Caco-2 (cell line): ENCODE measurements around the gene MISP. TPM values are rescaled to one million over a fixed set of nuclear protein-coding genes. Genes with fewer than 3 reads are reported as not detected.

Experiments
- BruUV-seq: library from RNA; stranded (reverse); fragments of 400-500 nt; replicated peaks from 2 replicates; lab custom pipeline; 2021; lab: Mats Ljungman, UMichigan
- CTCF ChIA-PET: fragments of 300-600 bp; sonication (Branson Sonifier 250); formaldehyde crosslinking; loops from one replicate; lab custom pipeline; 2022; ENCODE audit warnings: antibody characterized with exemption; lab: Charles Lee
- POLR2A ChIA-PET: fragments of 300-600 bp; sonication (Branson Sonifier 250); formaldehyde crosslinking; loops from one replicate; lab custom pipeline; 2022; ENCODE audit warnings: antibody characterized with exemption; lab: Charles Lee
- DNase-seq, 2 experiments: peaks; one replicate each; pipeline versions ENCODE4 v3.0.0 to v3.0.0-alpha.2; 2020 to 2022
- H3K27me3 ChIP-seq: replicated peaks from 2 replicates; pipeline ENCODE4 v1.6.0; 2011; ENCODE audit warnings: low read length; ENCODE audit not compliant: control insufficient read depth, insufficient read depth
- H3K36me3 ChIP-seq: 2 replicates; pipeline ENCODE4 v1.5.1; 2011; ENCODE audit warnings: low read length; ENCODE audit not compliant: control insufficient read depth, insufficient read depth
- H3K4me1 ChIP-seq: fragments of 250-450 bp; sonication (Bioruptor Pico); 2 replicates; pipeline ENCODE4 v1.5.1; 2020; ENCODE audit warnings: mild to moderate bottlenecking
- H3K4me3 ChIP-seq: 2 replicates; pipeline ENCODE4 v1.5.1; 2011; ENCODE audit warnings: low read depth, mild to moderate bottlenecking, control low read depth, low read length
- H3K9me3 ChIP-seq: fragments of 250-450 bp; sonication (Bioruptor Pico); 2 replicates; pipeline ENCODE4 v1.5.1; 2020; ENCODE audit warnings: mild to moderate bottlenecking, moderate library complexity
- H3K27ac Mint-ChIP-seq: one replicate; pipeline ENCODE4 v1.8.0; 2022; ENCODE audit warnings: mixed read lengths; ENCODE audit not compliant: unreplicated experiment
- H3K27me3 Mint-ChIP-seq: one replicate; pipeline ENCODE4 v1.8.0; 2022; ENCODE audit warnings: mixed read lengths; ENCODE audit not compliant: insufficient read depth, unreplicated experiment
- H3K36me3 Mint-ChIP-seq: one replicate; pipeline ENCODE4 v1.8.0; 2022; ENCODE audit warnings: mild to moderate bottlenecking, mixed read lengths; ENCODE audit not compliant: insufficient read depth, unreplicated experiment
- H3K4me1 Mint-ChIP-seq: one replicate; pipeline ENCODE4 v1.8.0; 2022; ENCODE audit warnings: low read depth, mixed read lengths; ENCODE audit not compliant: unreplicated experiment
- H3K4me3 Mint-ChIP-seq: one replicate; pipeline ENCODE4 v1.8.0; 2022; ENCODE audit warnings: mild to moderate bottlenecking, moderate library complexity, mixed read lengths; ENCODE audit not compliant: unreplicated experiment
- H3K9me3 Mint-ChIP-seq: one replicate; pipeline ENCODE4 v1.8.0; 2022; ENCODE audit warnings: mixed read lengths; ENCODE audit not compliant: unreplicated experiment
- intact Hi-C: fragments of 100-400 bp; cut with micrococcal nuclease; formaldehyde crosslinking; loops from one replicate; pipeline ENCODE4 v1.10.0; 2022; ENCODE audit not compliant: unreplicated experiment
- total RNA-seq: library from RNA; stranded (reverse); gene quantifications from 2 replicates; pipeline ENCODE4 v1.2.3, GENCODE V29; 2022
- TF ChIP-seq, protein P1 (sequence below), 2 experiments: fragments of 200-600 bp in 1 of 2; IDR thresholded peaks; 1 replicate in 1 of 2; 2 replicates in 1 of 2; pipeline versions ENCODE4 v1.5.1 to v1.8.0; 2011 to 2022; ENCODE audit warnings: antibody characterized with exemption in 1 of 2, control low read depth in 1 of 2, inconsistent platforms in 1 of 2, low read depth in 1 of 2, low read length in 1 of 2, mild to moderate bottlenecking in 1 of 2, moderate library complexity in 1 of 2; ENCODE audit not compliant: insufficient read depth in 1 of 2, severe bottlenecking in 1 of 2, unreplicated experiment in 1 of 2

MISP gene
- total RNA-seq, 1 experiment from 2014 or later, result 27.8 TPM

DNA sequence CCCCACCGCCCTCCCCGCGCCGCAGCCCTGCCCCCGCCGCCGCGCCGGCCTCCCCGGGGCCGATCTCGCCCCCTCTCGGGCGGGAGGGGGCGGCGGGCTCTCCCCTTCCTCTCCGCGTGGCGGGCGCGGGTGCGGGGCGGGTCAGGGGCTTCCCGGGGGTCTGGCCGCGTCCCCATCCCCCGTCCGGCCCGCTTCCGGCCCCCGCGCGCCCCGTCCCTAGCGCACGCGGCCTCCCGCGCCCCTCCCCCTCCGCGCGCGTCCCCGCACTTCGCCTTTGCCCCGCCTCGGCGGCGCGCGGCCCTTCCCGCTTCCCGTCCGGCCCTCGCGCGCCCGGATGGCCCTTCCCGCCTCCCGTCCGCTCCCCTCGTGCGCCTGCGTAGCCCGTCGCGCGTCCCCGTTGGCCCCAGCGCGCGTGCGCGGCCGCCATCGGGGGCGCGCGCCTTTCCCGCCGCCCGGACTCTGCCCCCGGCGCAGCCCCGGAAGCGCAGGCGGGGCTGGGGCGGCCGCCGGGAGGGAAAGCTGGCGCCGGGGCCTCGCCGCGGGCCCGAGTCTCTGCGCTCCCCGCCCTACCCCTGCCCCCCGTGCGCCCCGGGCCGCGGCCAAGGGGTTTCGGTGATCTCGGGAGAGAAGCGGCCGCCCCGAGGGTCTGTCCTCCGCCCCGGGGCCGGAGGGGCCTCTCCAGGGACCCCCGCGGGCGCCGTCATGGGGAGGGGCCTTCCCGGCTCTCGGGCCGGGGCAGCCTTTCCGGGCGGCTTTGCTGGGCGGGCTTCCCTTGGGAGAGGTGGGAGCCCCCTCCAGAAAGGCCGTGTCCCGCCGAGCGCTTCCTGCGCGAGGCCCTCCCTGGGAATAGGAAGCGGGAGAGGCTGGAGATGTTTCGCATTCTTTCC is 46.9 kb downstream of the MISP start:
- DNase-seq, result peak; percentile 90 to 94
- no peaks in the 10 kb centered on the region for H3K9me3 Mint-ChIP-seq
- no peaks in the 10 kb centered on the region for H3K27me3 Mint-ChIP-seq
- BruUV-seq, result no TSS peak
- peak overlapping the region; percentile 90 for H3K4me3 Mint-ChIP-seq
- ChIA-PET CTCF (no interaction called here), POLR2A (interaction anchor here (0.5 to 1.0 kb wide), 2 partner anchors 46 to 271 kb away, joined by 3 to 6 read pairs; no protein-coding TSS in a partner anchor)
- intact Hi-C loops, result no loop called here
- peaks cover 17% of the 10 kb centered on the region for H3K4me1 Mint-ChIP-seq
- H3K36me3 Mint-ChIP-seq, result peaks cover 79% of the 10 kb centered on the region
- H3K9me3 ChIP-seq, result no peaks in the 10 kb centered on the region
- H3K4me1 ChIP-seq, result peaks cover 32% of the 10 kb centered on the region
- no peaks in the 10 kb centered on the region for H3K27me3 ChIP-seq
- H3K36me3 ChIP-seq, result peaks cover 10% of the 10 kb centered on the region
- TF ChIP-seq, protein P1, sequence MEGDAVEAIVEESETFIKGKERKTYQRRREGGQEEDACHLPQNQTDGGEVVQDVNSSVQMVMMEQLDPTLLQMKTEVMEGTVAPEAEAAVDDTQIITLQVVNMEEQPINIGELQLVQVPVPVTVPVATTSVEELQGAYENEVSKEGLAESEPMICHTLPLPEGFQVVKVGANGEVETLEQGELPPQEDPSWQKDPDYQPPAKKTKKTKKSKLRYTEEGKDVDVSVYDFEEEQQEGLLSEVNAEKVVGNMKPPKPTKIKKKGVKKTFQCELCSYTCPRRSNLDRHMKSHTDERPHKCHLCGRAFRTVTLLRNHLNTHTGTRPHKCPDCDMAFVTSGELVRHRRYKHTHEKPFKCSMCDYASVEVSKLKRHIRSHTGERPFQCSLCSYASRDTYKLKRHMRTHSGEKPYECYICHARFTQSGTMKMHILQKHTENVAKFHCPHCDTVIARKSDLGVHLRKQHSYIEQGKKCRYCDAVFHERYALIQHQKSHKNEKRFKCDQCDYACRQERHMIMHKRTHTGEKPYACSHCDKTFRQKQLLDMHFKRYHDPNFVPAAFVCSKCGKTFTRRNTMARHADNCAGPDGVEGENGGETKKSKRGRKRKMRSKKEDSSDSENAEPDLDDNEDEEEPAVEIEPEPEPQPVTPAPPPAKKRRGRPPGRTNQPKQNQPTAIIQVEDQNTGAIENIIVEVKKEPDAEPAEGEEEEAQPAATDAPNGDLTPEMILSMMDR (IDR thresholded peaks at IDR 0.05; ENCODE audit: insufficient read depth in 1 of 2, low read depth in 1 of 2, low read length in 1 of 2, severe bottlenecking in 1 of 2, unreplicated experiment in 1 of 2), result no peak
- peak overlapping the region; percentile 97 for H3K4me3 ChIP-seq
- peak overlapping the region; percentile 93 for H3K27ac Mint-ChIP-seq

DNA sequence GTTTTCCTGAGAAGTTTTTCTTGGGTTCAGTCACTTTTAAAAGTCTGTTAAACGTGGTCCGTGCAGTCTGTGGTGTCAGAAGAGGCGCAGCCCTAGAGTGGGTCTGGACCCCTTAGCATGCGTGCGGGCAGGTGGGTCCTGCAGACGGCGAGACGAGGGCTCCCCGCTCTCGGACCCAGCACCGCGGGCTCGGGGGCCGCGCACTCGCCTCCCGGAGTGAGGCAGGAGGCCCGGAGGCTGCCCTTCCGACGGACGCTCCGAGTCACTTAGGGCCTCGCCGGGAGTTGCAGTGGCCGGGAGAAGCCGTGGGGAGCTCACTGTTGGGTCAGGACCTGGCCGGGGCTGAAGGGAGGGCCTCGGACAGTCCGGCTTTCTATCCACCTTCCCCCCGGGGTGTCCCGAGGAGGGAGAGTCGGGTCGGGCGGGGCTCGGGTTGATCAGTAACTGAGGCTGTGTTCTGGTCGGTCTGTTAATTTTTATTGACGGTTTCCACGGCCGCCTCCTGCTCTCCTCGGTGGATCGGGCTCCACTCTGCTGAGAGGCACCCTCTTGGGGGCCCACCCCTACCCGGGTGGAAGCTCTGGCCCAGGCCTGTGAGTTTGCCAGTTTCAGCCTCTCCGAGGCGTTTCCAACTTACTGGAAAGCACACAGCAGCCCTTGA is 47.6 kb downstream of the MISP start:
- TF ChIP-seq, protein P1 (IDR thresholded peaks at IDR 0.05; ENCODE audit: insufficient read depth in 1 of 2, low read depth in 1 of 2, low read length in 1 of 2, severe bottlenecking in 1 of 2, unreplicated experiment in 1 of 2), result no peak
- H3K36me3 Mint-ChIP-seq, result peaks cover 79% of the 10 kb centered on the region

More for the DNA sequence above, 47.6 kb downstream of the MISP start:
- H3K4me1 ChIP-seq, result peaks cover 32% of the 10 kb centered on the region
- BruUV-seq, result no TSS peak
- Mint-ChIP-seq H3K4me1 (peaks cover 17% of the 10 kb centered on the region), H3K9me3 (no peaks in the 10 kb centered on the region), H3K4me3 (peak overlapping the region; percentile 90), H3K27me3 (no peaks in the 10 kb centered on the region), H3K27ac (peak overlapping the region; percentile 93)
- peak; percentile 68 to 75 for DNase-seq
- POLR2A ChIA-PET, result interaction anchor here (0.5 to 0.9 kb wide), 2 partner anchors 11 to 272 kb away, joined by 3 to 6 read pairs; no protein-coding TSS in a partner anchor
- H3K36me3 ChIP-seq, result peaks cover 10% of the 10 kb centered on the region
- no peaks in the 10 kb centered on the region for H3K27me3 ChIP-seq
- peak overlapping the region; percentile 97 for H3K4me3 ChIP-seq
- intact Hi-C loops, result no loop called here
- CTCF ChIA-PET, result no interaction called here
- no peaks in the 10 kb centered on the region for H3K9me3 ChIP-seq
